ENCODE measurements around the gene CCDC144A. TPM values are rescaled to one million over a fixed set of nuclear protein-coding genes. Genes with fewer than 3 reads are reported as not detected.
"Not testable (repeated sequence)": the region's sequence is repeated elsewhere in the genome, so short reads cannot be mapped to it uniquely, and the experiment has no call there.

CCDC144A gene
- 9.5 TPM for total RNA-seq
- long read RNA-seq = 0 reads

DNA sequence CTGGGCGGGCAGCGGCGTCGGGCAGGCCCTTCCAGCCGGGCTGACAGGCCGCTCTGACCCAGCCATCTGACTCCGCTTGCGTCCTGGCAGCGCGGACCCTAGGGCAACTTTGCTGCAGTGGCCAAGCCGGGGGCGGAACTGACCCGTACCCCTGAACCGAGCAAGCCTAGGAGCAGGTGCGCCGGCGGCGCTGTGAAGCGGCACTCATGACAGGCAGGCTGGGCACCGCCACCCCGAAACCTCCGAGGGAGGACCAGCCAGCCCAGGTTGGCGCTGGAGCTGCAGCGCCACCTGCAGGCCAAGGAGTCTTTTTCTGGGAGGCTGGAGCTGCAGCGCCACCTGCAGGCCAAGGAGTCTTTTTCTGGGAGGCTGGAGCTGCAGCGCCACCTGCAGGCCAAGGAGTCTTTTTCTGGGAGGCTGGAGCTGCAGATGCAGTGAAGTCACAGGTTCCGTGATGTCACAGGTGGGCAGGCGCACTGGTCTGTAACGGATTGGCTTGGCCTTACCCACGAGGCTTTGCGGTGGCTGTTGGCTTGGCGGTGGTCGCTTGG lies at the start of gene CCDC144A:
CCDC144A (plus strand) TSS at position 511 of the 551 bp plus-strand sequence. CDS start 160 bp downstream, outside the sequence.
- DNase-seq (ENCODE audit: low spot score) = not testable (repeated sequence)

DNA sequence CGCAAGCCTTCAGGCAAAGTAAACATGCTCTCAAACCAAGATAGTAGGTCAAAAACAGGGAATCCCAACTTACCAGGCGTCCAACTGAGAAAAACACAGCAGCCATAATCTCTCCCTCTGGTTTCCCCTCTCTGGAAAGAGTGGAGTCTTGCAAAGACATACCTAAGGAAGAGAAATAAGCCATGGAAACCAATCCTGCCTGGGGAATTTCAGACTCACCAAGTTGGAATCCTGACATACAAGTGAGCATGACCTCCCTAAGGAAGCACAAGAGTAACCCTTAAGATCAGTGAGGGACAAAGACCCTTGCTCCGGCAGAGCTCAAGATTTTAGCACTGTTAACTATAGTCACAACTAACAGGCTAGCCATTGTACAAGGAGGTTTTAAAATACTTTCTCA lies 40.5 kb upstream of the CCDC144A start:
- no peak for DNase-seq (ENCODE audit: low spot score)

GRCh38 chr17:16652252-16652651 lies 37.8 kb upstream of the CCDC144A start:
- DNase-seq (ENCODE audit: low spot score) = no peak

DNA sequence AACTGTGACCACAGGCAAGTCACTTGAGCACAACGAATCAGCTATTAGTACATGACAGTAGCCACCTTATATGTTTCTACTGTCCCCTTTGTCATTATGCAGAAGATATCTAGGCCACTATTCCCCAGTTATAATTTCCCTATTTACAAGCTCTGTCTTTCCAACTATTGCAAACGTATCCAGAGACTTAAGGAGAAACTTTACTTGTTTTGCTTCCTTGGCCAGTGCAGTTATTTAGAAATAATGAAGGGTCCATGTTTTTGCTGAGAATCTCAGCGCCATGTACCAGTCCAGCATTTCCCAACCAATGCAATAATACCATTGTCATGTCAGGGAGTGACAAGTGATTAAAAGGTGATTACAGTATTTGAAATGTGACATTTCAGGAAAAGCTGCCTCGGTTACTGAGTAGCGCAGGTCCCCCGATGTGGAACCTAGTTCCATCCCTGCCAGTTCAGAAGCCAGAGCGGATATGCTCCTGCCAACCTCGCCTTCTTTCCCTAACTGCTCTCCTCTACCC lies 37.1 kb upstream of the CCDC144A start:
- no peak for DNase-seq (ENCODE audit: low spot score)

GRCh38 chr17:16653367-16654041 lies 36.5 kb upstream of the CCDC144A start, which contains the start of gene ZNF624:
ZNF624 (minus strand) TSS chr17:16653850.
- peak; percentile 96 for DNase-seq (ENCODE audit: low spot score)

DNA sequence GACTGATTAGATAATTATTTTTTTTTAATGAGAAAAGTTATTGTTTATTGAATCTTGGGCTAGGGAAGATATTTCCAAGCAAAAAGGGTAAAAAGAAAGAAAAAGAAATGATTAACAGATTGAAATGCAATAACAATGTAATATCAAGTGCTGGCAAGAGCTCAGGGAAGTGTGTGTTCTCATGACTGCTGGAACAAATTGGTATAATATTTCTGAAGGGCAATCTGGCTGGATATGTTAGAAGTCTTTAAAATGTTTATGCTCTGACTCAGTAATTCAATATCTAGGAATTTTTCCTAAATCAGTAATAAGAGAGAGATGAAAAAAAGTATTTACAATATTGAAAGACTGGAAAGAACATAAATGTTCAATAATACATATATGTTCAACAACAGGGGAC lies 28.8 kb upstream of the CCDC144A start:
- DNase-seq (ENCODE audit: low spot score) = no peak

DNA sequence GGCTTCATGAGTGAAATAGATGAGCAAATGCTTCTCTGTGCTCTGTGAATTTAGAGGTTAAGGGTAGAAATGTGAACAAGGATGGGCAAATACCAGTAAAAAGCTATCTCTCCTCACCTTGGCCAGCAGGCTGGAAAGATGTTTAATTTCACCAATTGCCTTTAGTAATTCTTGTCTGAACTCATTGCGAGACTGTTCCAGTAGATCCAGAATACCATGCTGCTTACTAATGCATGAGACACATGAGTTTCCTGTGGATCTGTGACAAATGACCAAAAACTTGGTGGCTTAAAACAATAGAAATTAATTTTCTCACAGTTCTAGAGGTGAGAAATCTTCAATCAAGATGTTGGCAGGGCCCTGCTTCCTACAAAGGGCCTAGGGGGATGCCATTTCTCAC lies 27.1 kb upstream of the CCDC144A start:
- DNase-seq (ENCODE audit: low spot score) = no peak

- not testable (repeated sequence) for DNase-seq (ENCODE audit: low spot score)
Measured at GRCh38 chr17:16666553-16666906, 23.5 kb upstream of the CCDC144A start.

GRCh38 chr17:16666907-16667636 lies 23.0 kb upstream of the CCDC144A start:
- DNase-seq (ENCODE audit: low spot score) = not testable (repeated sequence)

DNA sequence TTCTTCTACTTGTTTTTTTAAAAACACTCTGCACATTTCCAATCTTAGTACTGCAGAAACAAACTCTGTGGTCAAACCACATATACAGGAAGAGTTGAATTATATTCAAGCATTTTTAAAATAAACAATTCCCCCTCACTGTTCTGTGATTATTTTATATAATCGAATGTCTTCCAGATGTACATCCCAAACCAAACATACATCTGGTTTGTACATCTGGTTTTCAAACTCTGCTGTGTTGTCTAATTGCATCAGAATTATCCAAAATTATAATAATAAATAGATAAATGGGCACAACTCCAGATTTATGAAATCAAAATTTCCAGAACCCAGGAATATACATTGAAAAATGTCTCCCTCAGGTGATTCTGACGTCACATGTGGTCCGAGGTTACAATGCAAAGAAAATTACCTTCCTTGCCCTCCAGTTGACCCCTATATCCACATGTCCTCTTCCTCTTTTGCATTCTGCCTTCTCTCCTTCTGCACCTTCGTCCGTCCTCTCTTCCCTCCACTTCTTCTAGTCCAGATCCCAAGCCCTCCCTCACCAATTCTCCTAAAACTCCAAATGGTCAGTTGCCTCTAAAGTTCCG lies 13.3 kb upstream of the CCDC144A start:
- DNase-seq (ENCODE audit: low spot score) = no peak

- DNase-seq (ENCODE audit: low spot score) = not testable (repeated sequence)
Measured at GRCh38 chr17:16683290-16684138, 6.5 kb upstream of the CCDC144A start.

DNA sequence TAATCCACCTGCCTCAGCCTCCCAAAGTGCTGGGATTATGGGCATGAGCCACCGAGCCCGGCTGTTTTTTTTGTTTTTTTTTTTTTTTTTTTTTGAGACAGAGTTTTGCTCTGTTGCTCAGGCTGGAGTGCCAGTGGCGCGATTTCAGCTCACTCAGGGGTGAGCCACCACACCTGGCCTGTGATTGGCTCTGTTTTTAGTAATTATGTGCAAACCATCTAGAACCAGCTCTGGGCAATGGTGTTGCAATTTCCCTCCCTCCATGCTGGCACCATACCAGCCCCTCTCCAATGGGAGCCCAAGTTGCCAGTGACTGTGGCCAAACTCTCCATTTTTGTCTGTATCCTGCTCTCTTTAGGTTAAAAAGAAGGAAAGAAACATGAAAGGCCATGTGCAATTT lies 4.0 kb upstream of the CCDC144A start:
- DNase-seq (ENCODE audit: low spot score) = not testable (repeated sequence)

DNA sequence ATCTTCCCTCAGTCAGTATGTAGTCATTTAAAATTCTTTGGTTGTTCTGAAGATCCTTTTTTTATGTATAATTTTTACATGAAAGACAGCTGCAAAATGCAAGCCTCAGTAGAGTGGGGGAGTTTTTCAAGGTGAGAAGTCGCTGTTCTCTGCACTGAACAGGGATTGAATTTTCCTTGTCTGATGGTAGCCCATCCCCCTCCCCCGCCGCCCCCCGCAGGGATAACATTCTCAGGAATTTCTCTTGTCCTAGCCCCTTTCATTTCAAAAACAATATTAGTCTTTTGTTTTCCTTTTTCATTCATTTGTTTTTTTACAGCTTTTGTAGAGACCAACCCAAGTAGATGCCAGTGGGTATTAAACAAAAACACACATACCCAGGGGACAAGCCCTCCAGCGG lies 2.9 kb upstream of the CCDC144A start:
- not testable (repeated sequence) for DNase-seq (ENCODE audit: low spot score)

DNA sequence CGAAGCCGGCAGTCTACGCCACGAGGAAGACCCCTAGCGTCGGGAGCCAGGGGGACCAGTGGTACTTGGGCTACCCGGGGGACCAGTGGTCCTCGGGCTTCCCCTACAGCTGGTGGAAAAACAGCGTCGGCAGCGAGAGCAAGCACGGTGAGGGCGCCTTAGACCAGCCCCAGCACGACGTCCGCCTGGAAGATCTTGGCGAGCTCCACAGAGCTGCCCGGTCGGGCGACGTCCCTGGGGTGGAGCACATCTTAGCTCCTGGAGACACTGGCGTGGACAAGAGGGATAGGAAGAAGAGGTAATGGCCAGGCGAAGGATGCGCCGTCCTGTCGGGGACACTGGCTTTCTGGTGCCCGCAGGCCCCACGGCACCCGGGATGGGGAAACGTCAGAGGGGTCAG lies 406 bp downstream of the CCDC144A start:
- DNase-seq (ENCODE audit: low spot score) = not testable (repeated sequence)

DNA sequence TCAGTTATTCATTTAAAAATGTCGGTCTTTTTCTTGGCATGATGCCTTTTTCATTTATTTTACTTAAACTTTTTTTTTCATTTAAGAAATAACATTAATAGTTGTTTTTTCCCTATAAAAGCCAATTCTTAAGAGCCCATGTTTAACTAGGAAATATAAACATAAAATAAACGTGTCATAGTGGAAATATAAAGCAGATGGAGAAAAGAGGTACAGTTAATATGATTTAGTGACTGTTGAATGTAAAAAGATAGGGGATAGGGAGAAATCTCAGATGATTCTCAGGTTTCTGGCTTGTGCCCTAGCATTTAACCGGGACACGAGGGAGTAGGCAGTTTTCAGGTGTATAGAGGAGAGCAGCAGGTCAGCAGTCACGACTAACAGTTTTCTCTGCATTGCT lies 7.6 kb downstream of the CCDC144A start:
- DNase-seq (ENCODE audit: low spot score) = not testable (repeated sequence)

DNA sequence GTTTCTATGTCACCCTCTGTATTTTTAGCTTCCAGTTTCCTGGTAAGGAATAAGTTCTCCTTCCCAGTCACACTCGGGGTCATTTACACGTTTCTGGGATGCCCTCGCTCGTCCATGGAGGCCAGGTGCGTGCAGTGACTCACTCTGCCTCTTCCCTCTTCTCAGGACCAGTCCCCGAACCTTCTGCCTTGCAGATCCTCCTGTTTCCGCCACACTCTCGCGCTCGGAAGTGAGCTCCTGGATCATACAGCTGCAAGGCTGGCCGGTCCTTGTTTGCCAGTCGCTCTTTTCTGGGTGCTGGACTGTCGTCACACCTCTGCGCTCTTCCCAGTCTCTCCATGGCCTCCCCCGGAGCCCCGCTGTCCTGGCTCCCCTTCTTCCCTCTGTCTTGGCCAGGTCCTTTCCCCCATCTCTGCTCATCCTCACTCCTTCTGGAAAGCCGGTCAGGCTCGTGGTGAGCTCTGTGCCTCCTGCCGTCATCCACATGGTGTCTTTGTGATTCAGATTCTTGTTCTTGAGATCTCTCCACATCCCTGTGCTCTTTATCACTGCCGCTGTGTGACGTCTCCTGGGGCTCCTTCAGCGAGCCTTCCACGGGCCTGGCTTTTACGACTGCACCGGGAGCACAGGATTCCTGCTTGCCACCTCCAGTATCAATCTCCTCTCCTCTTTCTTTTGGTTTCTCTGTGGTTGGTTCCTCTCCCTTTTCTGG lies 55.6 kb downstream of the CCDC144A start:
- not testable (repeated sequence) for DNase-seq (ENCODE audit: low spot score)

DNA sequence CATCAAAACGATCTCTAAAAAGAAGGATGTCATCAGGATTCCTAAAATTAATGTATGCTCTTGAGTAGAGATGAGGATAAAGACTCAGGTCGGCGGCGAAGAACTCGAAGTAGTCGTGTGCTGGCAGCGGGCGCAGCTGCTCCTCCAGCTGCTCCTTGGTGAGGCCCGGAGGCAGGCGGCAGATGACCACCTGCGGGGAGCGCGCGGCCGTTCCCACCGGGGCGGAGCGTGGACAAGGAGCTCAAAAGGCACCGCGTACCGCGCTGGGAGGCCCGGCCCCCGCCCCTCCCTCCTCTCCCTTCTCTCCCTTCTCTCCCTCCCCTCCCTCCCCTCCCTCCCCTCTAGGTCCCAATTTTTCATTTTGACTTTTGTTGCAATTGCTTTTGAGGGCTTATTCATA lies 56.5 kb downstream of the CCDC144A start:
- DNase-seq (ENCODE audit: low spot score) = not testable (repeated sequence)

DNA sequence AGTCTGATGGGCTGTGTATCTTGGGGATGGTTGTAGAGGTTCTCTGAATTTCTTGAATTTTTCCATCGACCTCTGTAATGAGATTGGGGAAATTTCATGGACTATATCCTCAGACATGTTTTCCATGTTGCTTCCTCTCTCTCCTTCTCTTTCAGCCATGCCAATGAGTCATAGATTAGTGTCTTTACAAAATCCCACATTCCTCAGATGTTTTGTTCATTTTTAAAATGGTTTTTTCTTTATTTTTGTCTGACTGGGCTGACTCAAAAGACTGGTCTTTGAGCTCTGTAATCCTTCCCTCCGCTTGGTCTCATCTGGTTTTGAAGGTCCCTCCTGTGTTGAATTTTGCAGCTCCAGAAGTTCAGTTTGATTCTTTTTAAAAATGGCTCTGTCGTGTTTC lies 60.5 kb downstream of the CCDC144A start:
- not testable (repeated sequence) for DNase-seq (ENCODE audit: low spot score)

- DNase-seq (ENCODE audit: low spot score) = not testable (repeated sequence)
Measured at GRCh38 chr17:16751224-16751923, 61.3 kb downstream of the CCDC144A start.
